GM12878 (cell line): ENCODE measurements around the gene PPP6R1. TPM values are rescaled to one million over a fixed set of nuclear protein-coding genes. Genes with fewer than 3 reads are reported as not detected.

Source experiments
- ASH2L ChIP-seq: fragments of 300-600, 200-600 bp; sonication (generic); IDR thresholded peaks from 2 replicates; pipeline ENCODE4 v1.6.1; 2017; ENCODE audit warnings: low read depth, mild to moderate bottlenecking, borderline replicate concordance
- BCL11A ChIP-seq: IDR thresholded peaks from 2 replicates; pipeline ENCODE4 v1.6.1; 2011; ENCODE audit warnings: low read depth, low read length
- CREM ChIP-seq: IDR thresholded peaks from 2 replicates; pipeline ENCODE4 v1.6.1; 2014; ENCODE audit warnings: antibody characterized with exemption, low read depth
- MAX ChIP-seq: IDR thresholded peaks from 2 replicates; pipeline ENCODE4 v1.6.1; 2012; ENCODE audit warnings: low read depth, low read length, improper control_type of control experiment
- MTA2 ChIP-seq: fragments of 450-650 bp; IDR thresholded peaks from 2 replicates; pipeline ENCODE4 v1.6.1; 2016; ENCODE audit warnings: low read depth, mild to moderate bottlenecking, moderate library complexity
- NR2C2 ChIP-seq: IDR thresholded peaks from 2 replicates; pipeline ENCODE4 v1.6.1; 2011; ENCODE audit warnings: borderline replicate concordance, low read depth; ENCODE audit not compliant: control insufficient read depth, insufficient read length
- PKNOX1 ChIP-seq: fragments of 450-650 bp; IDR thresholded peaks from 2 replicates; pipeline ENCODE4 v1.6.1; 2016; ENCODE audit warnings: mild to moderate bottlenecking
- POLR2A ChIP-seq: IDR thresholded peaks from 2 replicates; pipeline ENCODE4 v1.6.1; 2011; ENCODE audit warnings: low read depth, mild to moderate bottlenecking, low read length
- SMAD5 ChIP-seq: IDR thresholded peaks from 2 replicates; pipeline ENCODE4 v1.6.1; 2016; ENCODE audit warnings: antibody characterized with exemption, low read depth
- SUZ12 ChIP-seq: fragments of 200-600 bp; sonication (generic); IDR thresholded peaks from one replicate; pipeline ENCODE4 v1.6.1; 2018; ENCODE audit warnings: antibody characterized with exemption, mild to moderate bottlenecking; ENCODE audit not compliant: unreplicated experiment
- TARDBP ChIP-seq: IDR thresholded peaks from 2 replicates; pipeline ENCODE4 v1.6.1; 2016; ENCODE audit warnings: borderline replicate concordance
- WRNIP1 ChIP-seq: IDR thresholded peaks from 2 replicates; pipeline ENCODE4 v1.6.1; 2011; ENCODE audit warnings: low read depth, low read length, improper control_type of control experiment, borderline replicate concordance
- ZSCAN29 ChIP-seq: fragments of 450-650 bp; IDR thresholded peaks from 2 replicates; pipeline ENCODE4 v1.6.1; 2017; ENCODE audit warnings: mild to moderate bottlenecking, moderate library complexity
- ZZZ3 ChIP-seq: IDR thresholded peaks from 2 replicates; pipeline ENCODE4 v1.6.1; 2011; ENCODE audit warnings: low read depth; ENCODE audit not compliant: control insufficient read depth, insufficient read length
- polyA plus RNA-seq, 11 experiments: library from polyadenylated mRNA; depleted of rRNA in 4 of 11; unstranded in 6 of 11; stranded (reverse) in 5 of 11; fragments of >200 nt; fragmentation: Nextera tagmentation in 4 of 11; fragmentation: Illumina TruSeq in 1 of 11; extraction: Ambion mirVana in 4 of 11; extraction: Trizol in 1 of 11; gene quantifications; 1 replicate in 1 of 11; 2 replicates in 10 of 11; pipeline versions ENCODE4 v1.2.1 to v1.2.3, GENCODE V29; 2011 to 2016; ENCODE audit warnings: inconsistent platforms in 2 of 11, missing spikeins in 2 of 11, low read depth in 1 of 11
- total RNA-seq, 4 experiments: library from RNA; depleted of rRNA in 3 of 4; stranded (reverse); fragments of >200 nt in 3 of 4; fragmentation: Illumina TruSeq in 1 of 4; extraction: Trizol in 1 of 4; gene quantifications; 2 replicates each; pipeline versions ENCODE4 v1.2.1 to v1.2.3, GENCODE V29; 2013 to 2021
- TF ChIP-seq, protein P1 (sequence below): fragments of 450-650 bp; IDR thresholded peaks from 2 replicates; pipeline ENCODE4 v1.6.1; 2016; ENCODE audit warnings: mild to moderate bottlenecking
- TF ChIP-seq, protein P2 (sequence below): fragments of 450-650 bp; IDR thresholded peaks from 2 replicates; pipeline ENCODE4 v1.6.1; 2017; ENCODE audit warnings: mild to moderate bottlenecking
- TF ChIP-seq, protein P3 (sequence below): IDR thresholded peaks from 2 replicates; pipeline ENCODE4 v1.6.1; 2012; ENCODE audit warnings: low read depth, low read length, improper control_type of control experiment
- TF ChIP-seq, protein P4 (sequence below): fragments of 450-650 bp; formaldehyde crosslinking; IDR thresholded peaks from 2 replicates; pipeline ENCODE4 v1.5.0; 2022; ENCODE audit warnings: mild to moderate bottlenecking, missing genetic modification characterization

The PPP6R1 gene
- total and polyA plus RNA-seq, 10 of the 15 experiments (the other 5 are each of a cell fraction or from before 2014, with no cell fraction given): 0.80 to 173 (median 63.7) TPM

DNA sequence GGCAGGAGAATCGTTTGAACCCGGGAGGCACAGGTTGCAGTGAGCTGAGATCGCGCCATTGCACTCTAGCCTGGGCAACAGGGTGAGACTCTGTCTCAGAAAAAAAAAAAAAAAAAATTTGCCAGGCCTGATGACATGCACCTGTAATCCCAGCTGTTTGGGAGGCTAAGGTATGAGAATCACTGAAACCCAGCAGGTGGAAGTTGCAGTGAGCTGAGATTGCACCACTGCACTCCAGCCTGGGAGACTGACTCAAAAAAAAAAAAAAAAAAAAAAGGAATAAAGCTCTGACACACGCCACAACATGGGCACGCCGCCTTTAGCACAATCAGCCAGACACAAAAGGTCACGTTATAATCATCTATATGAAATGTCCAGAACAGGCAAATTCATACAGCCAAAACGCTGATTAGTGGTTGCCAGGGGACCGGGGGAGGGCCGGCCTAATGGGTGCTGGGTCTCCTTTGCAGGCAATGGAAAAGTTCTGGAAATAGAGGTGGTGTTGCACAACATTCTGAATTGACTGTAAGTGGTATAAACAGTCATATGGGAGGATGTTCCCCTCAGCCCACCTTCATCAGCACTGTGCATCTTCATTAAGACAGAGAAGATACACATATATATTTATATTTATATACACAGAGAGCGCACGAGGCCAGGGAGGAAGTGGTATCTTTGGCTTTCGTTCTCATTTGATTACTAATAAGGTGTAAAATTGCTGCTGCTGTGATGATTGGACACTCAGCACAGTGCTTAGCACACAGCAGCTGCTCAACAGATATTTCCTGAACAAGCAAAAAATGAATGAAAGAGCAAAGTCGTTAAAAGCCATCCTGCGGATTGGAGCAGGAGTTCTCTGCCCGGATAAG lies 17.3 kb upstream of the PPP6R1 start (continued):
- TF ChIP-seq, protein P1, sequence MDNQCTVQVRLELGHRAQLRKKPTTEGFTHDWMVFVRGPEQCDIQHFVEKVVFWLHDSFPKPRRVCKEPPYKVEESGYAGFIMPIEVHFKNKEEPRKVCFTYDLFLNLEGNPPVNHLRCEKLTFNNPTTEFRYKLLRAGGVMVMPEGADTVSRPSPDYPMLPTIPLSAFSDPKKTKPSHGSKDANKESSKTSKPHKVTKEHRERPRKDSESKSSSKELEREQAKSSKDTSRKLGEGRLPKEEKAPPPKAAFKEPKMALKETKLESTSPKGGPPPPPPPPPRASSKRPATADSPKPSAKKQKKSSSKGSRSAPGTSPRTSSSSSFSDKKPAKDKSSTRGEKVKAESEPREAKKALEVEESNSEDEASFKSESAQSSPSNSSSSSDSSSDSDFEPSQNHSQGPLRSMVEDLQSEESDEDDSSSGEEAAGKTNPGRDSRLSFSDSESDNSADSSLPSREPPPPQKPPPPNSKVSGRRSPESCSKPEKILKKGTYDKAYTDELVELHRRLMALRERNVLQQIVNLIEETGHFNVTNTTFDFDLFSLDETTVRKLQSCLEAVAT: peak; percentile 41; the same call in 1 of the 2 replicates
- TF ChIP-seq ZSCAN29: no peak
- TF ChIP-seq, protein P2, sequence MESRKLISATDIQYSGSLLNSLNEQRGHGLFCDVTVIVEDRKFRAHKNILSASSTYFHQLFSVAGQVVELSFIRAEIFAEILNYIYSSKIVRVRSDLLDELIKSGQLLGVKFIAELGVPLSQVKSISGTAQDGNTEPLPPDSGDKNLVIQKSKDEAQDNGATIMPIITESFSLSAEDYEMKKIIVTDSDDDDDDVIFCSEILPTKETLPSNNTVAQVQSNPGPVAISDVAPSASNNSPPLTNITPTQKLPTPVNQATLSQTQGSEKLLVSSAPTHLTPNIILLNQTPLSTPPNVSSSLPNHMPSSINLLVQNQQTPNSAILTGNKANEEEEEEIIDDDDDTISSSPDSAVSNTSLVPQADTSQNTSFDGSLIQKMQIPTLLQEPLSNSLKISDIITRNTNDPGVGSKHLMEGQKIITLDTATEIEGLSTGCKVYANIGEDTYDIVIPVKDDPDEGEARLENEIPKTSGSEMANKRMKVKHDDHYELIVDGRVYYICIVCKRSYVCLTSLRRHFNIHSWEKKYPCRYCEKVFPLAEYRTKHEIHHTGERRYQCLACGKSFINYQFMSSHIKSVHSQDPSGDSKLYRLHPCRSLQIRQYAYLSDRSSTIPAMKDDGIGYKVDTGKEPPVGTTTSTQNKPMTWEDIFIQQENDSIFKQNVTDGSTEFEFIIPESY: no peak
- TF ChIP-seq ASH2L: no peak
- no peak for TF ChIP-seq PKNOX1
- no peak for TF ChIP-seq BCL11A
- TF ChIP-seq, protein P3, sequence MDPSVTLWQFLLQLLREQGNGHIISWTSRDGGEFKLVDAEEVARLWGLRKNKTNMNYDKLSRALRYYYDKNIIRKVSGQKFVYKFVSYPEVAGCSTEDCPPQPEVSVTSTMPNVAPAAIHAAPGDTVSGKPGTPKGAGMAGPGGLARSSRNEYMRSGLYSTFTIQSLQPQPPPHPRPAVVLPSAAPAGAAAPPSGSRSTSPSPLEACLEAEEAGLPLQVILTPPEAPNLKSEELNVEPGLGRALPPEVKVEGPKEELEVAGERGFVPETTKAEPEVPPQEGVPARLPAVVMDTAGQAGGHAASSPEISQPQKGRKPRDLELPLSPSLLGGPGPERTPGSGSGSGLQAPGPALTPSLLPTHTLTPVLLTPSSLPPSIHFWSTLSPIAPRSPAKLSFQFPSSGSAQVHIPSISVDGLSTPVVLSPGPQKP: 0 out of 2 replicates have a peak, but pooled peaks have one; percentile 10
- no peak for TF ChIP-seq POLR2A
- no peak for TF ChIP-seq ZZZ3
- TF ChIP-seq SUZ12: no peak
- TF ChIP-seq MTA2: peak; percentile 50; the same call in 1 of the 2 replicates
- TF ChIP-seq NR2C2: no peak
- peak; percentile 22; the same call in 1 of the 2 replicates for TF ChIP-seq MAX
- TF ChIP-seq, protein P4, sequence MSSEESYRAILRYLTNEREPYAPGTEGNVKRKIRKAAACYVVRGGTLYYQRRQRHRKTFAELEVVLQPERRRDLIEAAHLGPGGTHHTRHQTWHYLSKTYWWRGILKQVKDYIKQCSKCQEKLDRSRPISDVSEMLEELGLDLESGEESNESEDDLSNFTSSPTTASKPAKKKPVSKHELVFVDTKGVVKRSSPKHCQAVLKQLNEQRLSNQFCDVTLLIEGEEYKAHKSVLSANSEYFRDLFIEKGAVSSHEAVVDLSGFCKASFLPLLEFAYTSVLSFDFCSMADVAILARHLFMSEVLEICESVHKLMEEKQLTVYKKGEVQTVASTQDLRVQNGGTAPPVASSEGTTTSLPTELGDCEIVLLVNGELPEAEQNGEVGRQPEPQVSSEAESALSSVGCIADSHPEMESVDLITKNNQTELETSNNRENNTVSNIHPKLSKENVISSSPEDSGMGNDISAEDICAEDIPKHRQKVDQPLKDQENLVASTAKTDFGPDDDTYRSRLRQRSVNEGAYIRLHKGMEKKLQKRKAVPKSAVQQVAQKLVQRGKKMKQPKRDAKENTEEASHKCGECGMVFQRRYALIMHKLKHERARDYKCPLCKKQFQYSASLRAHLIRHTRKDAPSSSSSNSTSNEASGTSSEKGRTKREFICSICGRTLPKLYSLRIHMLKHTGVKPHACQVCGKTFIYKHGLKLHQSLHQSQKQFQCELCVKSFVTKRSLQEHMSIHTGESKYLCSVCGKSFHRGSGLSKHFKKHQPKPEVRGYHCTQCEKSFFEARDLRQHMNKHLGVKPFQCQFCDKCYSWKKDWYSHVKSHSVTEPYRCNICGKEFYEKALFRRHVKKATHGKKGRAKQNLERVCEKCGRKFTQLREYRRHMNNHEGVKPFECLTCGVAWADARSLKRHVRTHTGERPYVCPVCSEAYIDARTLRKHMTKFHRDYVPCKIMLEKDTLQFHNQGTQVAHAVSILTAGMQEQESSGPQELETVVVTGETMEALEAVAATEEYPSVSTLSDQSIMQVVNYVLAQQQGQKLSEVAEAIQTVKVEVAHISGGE (CRISPR knock-in tag): no peak
- no peak for TF ChIP-seq SMAD5
- no peak for TF ChIP-seq CREM
- TF ChIP-seq TARDBP: no peak
- no peak for TF ChIP-seq WRNIP1
